Upper lobe of left lung (tissue), 6 donors: ENCODE results near the gene MAGT1. TPM values are rescaled to one million over a fixed set of nuclear protein-coding genes. Genes with fewer than 3 reads are reported as not detected.
"Not testable (repeated sequence)": the region's sequence is repeated elsewhere in the genome, so short reads cannot be mapped to it uniquely, and the experiment has no call there.

Experiments
- ATAC-seq, 2 donors: fragments of 200-7000 bp; cut with Tn5 transposase; one replicate each; pipeline ENCODE4 v1.9.1; 2022; ENCODE audit warnings: mild to moderate bottlenecking in 2 of 2, moderate library complexity in 2 of 2; ENCODE audit not compliant: low FRiP score in 2 of 2
- DNase-seq, 2 donors: peaks; one replicate each; pipeline ENCODE4 v3.0.0-alpha.2; 2019 to 2020
- H3K27ac ChIP-seq, 4 donors: fragments of 200-600 bp; sonication (generic); one replicate each; pipeline ENCODE4 v1.5.1; 2016 to 2019
- H3K27me3 ChIP-seq, 4 donors: fragments of 200-600 bp; sonication (generic); one replicate each; pipeline ENCODE4 v1.5.1; 2017 to 2019
- H3K36me3 ChIP-seq, 4 donors: fragments of 200-600 bp; sonication (generic); one replicate each; pipeline ENCODE4 v1.5.1; 2016 to 2019
- H3K4me1 ChIP-seq, 4 donors: fragments of 200-600 bp; sonication (generic); one replicate each; pipeline ENCODE4 v1.5.1; 2018 to 2019
- H3K4me3 ChIP-seq, 4 donors: fragments of 200-600 bp; sonication (generic); one replicate each; pipeline ENCODE4 v1.5.1; 2017 to 2019; ENCODE audit warnings: mild to moderate bottlenecking in 2 of 4, moderate library complexity in 1 of 4
- H3K9me3 ChIP-seq, 4 donors: fragments of 200-600 bp; sonication (generic); one replicate each; pipeline ENCODE4 v1.5.1; 2018 to 2019
- EP300 ChIP-seq, 4 donors: sonication (generic); formaldehyde crosslinking; IDR thresholded peaks; one replicate each; pipeline ENCODE4 v1.5.1; 2017; ENCODE audit warnings: antibody characterized with exemption in 4 of 4, control low read depth in 2 of 4
- POLR2A ChIP-seq, 4 donors: fragments of 450-650 bp; IDR thresholded peaks; one replicate each; pipeline ENCODE4 v1.5.1; 2016 to 2017; ENCODE audit warnings: antibody characterized with exemption in 4 of 4, mild to moderate bottlenecking in 2 of 4
- POLR2AphosphoS5 ChIP-seq, 2 donors: sonication (generic); formaldehyde crosslinking; IDR thresholded peaks; one replicate each; pipeline ENCODE4 v1.5.1; 2017; ENCODE audit warnings: antibody characterized with exemption in 2 of 2
- WGBS, 2 donors: methylation state at CpG; one replicate each; pipeline ENCODE4 v1.1.5; 2017 to 2018; 5-methylcytosine and 5-hydroxymethylcytosine counted together
- total RNA-seq, 6 donors: library from RNA; depleted of rRNA in 4 of 6; stranded (reverse); fragments of >200 nt in 4 of 6; gene quantifications; one replicate each; pipeline versions ENCODE4 v1.1.0 to v1.2.1, GENCODE V29; 2016 to 2021
- TF ChIP-seq, protein P1 (sequence below), 6 experiments: fragments of 450-650 bp in 4 of 6; fragments of 200-600 bp in 2 of 6; sonication (generic) in 2 of 6; IDR thresholded peaks; one replicate each; pipeline ENCODE4 v1.5.1; 2016 to 2019; ENCODE audit warnings: antibody characterized with exemption in 6 of 6
- donor health status: DM: no; HTN: no; CAD: no; lungs with moderate emphysema.
- donor health status: DM: no; HTN: yes; CAD: no; lungs with severe emphysema.

MAGT1 gene
- total RNA-seq, 6 donors from 2014 or later = 26.2 to 68.2 (median 51.7) TPM

DNA sequence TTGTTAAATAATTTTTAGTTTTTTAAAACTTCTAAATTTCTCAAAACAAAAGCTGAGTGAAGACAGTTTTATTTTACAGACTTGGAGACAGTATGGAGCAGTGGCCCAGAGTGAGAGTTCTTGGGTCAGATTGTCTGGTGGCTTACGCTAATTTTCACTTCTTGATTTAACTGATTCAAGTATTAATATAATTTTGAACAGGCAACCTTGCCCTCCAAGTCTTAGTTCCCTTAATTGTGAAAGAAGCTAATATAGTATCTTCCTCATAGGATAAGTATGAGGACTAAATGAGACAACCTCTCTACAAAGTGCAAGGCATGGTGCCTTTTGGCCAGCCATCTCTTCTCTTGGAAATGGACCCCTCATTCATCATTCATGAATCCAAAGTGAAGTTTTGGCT, 40.7 kb upstream of the MAGT1 start:
- Histone ChIP-seq H3K4me1 (peaks cover 0 to 4% (median 0%) of the 10 kb centered on the region in 4 donors), H3K4me3 (no peak overlapping the region), H3K36me3 (no peaks in the 10 kb centered on the region), H3K9me3 (no peaks in the 10 kb centered on the region), H3K27ac (no peak overlapping the region), H3K27me3 (no peaks in the 10 kb centered on the region)
- TF ChIP-seq POLR2A (IDR thresholded peaks at IDR 0.05) (no peak), POLR2AphosphoS5 (IDR thresholded peaks at IDR 0.05) (no peak), EP300 (IDR thresholded peaks at IDR 0.05) (no peak)
- TF ChIP-seq, protein P1, sequence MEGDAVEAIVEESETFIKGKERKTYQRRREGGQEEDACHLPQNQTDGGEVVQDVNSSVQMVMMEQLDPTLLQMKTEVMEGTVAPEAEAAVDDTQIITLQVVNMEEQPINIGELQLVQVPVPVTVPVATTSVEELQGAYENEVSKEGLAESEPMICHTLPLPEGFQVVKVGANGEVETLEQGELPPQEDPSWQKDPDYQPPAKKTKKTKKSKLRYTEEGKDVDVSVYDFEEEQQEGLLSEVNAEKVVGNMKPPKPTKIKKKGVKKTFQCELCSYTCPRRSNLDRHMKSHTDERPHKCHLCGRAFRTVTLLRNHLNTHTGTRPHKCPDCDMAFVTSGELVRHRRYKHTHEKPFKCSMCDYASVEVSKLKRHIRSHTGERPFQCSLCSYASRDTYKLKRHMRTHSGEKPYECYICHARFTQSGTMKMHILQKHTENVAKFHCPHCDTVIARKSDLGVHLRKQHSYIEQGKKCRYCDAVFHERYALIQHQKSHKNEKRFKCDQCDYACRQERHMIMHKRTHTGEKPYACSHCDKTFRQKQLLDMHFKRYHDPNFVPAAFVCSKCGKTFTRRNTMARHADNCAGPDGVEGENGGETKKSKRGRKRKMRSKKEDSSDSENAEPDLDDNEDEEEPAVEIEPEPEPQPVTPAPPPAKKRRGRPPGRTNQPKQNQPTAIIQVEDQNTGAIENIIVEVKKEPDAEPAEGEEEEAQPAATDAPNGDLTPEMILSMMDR (IDR thresholded peaks at IDR 0.05) = no peak
- DNase-seq (no peak), ATAC-seq (no peak)
- WGBS, 2 donors = 85 to 90% methylated on average over 1 of the region's 1 CpG

DNA sequence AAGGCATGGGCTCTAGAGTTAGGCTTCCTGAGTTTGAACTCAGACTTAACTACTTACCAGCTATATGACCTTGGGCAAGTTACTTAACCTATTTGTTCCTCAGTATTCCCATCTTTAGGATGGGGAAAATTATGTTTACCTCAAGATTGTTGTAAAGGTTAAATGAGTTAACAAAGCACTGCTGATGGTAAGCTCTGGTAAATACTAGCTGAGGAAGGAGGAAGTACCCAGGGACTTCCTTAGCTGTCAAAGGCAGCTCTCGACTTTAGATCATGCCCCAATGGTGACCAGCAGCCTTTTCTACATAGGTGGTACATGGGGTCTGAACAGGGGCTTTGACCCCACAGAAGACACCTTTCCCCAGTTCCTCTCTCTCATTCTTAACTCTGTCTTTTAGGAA, 35.3 kb upstream of the MAGT1 start:
- 32 to 57% methylated on average over 1 of the region's 1 CpG for WGBS, 2 donors
- H3K36me3 ChIP-seq = no peaks in the 10 kb centered on the region
- H3K27ac ChIP-seq = no peak overlapping the region
- ATAC-seq = no peak
- H3K9me3 ChIP-seq = no peaks in the 10 kb centered on the region
- no peak for DNase-seq
- H3K27me3 ChIP-seq = no peaks in the 10 kb centered on the region
- TF ChIP-seq, protein P1 (IDR thresholded peaks at IDR 0.05) = no peak
- TF ChIP-seq POLR2AphosphoS5 (IDR thresholded peaks at IDR 0.05) = no peak
- no peak for TF ChIP-seq POLR2A (IDR thresholded peaks at IDR 0.05)
- no peak for TF ChIP-seq EP300 (IDR thresholded peaks at IDR 0.05)
- H3K4me1 ChIP-seq = no peaks in the 10 kb centered on the region
- no peak overlapping the region for H3K4me3 ChIP-seq

DNA sequence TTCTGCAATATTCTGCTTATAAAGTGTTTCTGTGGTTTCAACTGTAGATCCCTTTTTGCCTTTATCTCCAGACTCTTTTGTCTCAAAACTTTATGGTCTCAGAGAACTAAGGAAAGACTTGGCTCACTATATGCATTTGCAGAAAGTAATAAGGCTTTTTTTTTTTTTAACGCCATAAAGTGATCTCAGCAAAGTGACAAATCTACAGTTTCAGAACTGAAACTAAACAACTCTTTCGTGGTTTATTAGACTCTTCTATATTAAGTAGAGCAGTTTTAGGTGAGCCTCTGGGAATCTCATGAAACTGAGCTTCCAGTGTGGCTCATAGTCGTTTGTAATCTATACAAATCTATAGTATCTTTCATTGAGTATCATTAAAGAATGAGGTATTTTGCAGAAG, 30.5 kb upstream of the MAGT1 start:
- ATAC-seq (no peak), DNase-seq (no peak)
- Histone ChIP-seq H3K4me1 (no peaks in the 10 kb centered on the region), H3K9me3 (no peaks in the 10 kb centered on the region), H3K27ac (no peak overlapping the region), H3K4me3 (no peak overlapping the region), H3K36me3 (no peaks in the 10 kb centered on the region), H3K27me3 (no peaks in the 10 kb centered on the region)
- TF ChIP-seq EP300 (IDR thresholded peaks at IDR 0.05) (no peak), POLR2AphosphoS5 (IDR thresholded peaks at IDR 0.05) (no peak), POLR2A (IDR thresholded peaks at IDR 0.05) (no peak)
- TF ChIP-seq, protein P1 (IDR thresholded peaks at IDR 0.05) = no peak
- WGBS, 2 donors = 20 to 21% methylated on average over 3 of the region's 3 CpGs

DNA sequence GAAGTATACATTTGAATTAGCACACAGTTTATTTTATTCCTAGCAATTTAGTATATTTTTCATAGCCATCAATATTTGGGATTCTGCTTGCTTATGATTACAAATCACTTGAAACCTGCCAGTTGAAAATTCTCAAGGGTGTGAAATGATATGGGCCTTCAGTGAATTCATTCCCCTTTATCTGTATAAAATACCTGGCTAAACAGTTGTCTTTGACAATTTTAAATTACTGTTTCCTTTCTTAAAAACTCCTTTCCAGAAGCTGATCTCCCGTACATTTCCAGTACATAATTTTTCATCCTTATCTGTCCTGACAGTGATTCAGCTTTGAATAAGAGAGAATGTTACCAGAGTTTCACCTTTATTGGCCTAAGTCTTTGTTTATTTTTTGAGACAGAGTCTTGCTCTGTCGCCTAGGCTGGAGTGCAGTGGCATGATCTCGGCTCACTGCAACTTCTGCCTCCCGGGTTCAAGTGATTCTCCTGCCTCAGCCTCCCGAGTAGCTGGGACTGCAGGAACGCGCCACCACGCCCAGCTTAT, 29.2 kb upstream of the MAGT1 start:
- Histone ChIP-seq H3K36me3 (no peaks in the 10 kb centered on the region), H3K27me3 (no peaks in the 10 kb centered on the region), H3K4me3 (no peak overlapping the region), H3K4me1 (no peaks in the 10 kb centered on the region), H3K9me3 (no peaks in the 10 kb centered on the region), H3K27ac (no peak overlapping the region)
- TF ChIP-seq POLR2AphosphoS5 (IDR thresholded peaks at IDR 0.05) (no peak), EP300 (IDR thresholded peaks at IDR 0.05) (no peak), POLR2A (IDR thresholded peaks at IDR 0.05) (no peak)
- TF ChIP-seq, protein P1 (IDR thresholded peaks at IDR 0.05) = no peak
- ATAC-seq (no peak), DNase-seq (no peak)
- WGBS, 2 donors = 81 to 84% methylated on average over 7 to 8 of the region's 8 CpGs

DNA sequence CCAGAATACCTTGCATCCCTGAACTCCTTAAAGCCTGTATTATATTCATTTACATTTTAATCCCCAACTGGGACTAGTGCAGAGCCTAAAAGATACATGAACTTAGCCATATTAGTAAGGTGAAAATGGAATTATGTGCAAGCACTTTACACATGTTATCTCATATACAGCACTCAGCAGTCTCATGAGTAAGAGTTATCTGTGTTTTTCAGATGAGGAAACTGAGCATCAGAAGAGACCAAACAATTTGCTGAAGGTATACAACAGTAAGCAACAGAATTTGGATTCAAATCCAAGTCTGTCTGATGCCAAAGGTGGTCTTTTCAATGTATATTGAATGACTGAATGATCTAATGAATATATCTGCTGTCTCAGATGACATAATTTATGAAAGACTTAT, 27.6 kb upstream of the MAGT1 start:
- DNase-seq = no peak
- no peak for ATAC-seq
- Histone ChIP-seq H3K36me3 (no peaks in the 10 kb centered on the region), H3K27ac (no peak overlapping the region), H3K27me3 (no peaks in the 10 kb centered on the region), H3K4me1 (peaks cover 0 to 6% (median 0%) of the 10 kb centered on the region in 4 donors), H3K9me3 (no peaks in the 10 kb centered on the region), H3K4me3 (no peak overlapping the region)
- TF ChIP-seq, protein P1 (IDR thresholded peaks at IDR 0.05) = no peak
- no peak for TF ChIP-seq POLR2AphosphoS5 (IDR thresholded peaks at IDR 0.05)
- no peak for TF ChIP-seq POLR2A (IDR thresholded peaks at IDR 0.05)
- no peak for TF ChIP-seq EP300 (IDR thresholded peaks at IDR 0.05)

DNA sequence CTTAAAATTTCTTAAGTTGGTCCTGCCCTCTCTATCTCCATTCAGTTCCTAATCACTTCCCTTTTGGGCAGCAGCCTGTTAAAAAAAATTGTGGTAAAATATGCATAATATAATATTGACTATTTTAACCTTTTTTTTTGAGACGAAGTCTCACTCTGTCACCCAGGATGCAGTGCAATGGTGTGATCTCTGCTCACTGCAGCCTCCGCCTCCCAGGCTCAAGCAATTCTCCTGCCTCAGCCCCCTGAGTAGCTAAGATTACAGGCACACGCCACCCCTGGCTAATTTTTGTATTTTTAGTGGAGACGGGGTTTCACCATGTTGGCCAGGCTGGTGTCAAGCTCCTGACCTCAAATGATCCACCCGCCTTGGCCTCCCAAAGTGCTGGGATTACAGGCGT, 24.1 kb upstream of the MAGT1 start:
- not testable (repeated sequence) for ATAC-seq
- WGBS, 2 donors = 58 to 91% methylated on average over 5 to 6 of the region's 6 CpGs

More for the DNA sequence above, 24.1 kb upstream of the MAGT1 start:
- H3K9me3 ChIP-seq, H3K4me1 ChIP-seq, H3K36me3 ChIP-seq, H3K27ac ChIP-seq, H3K4me3 ChIP-seq, H3K27me3 ChIP-seq, DNase-seq: not testable (repeated sequence)
